Gastroesophageal sphincter (tissue), 3 donors: ENCODE results near the gene DSCAML1.

Experiments used
- EP300 ChIP-seq: sonication (generic); formaldehyde crosslinking; IDR thresholded peaks from one replicate; pipeline ENCODE4 v1.6.1; 2017; ENCODE audit warnings: antibody characterized with exemption, mild to moderate bottlenecking
- POLR2A ChIP-seq, 2 donors: fragments of 450-650 bp; IDR thresholded peaks; one replicate each; pipeline ENCODE4 v1.6.1; 2017; ENCODE audit warnings: antibody characterized with exemption in 2 of 2, mild to moderate bottlenecking in 2 of 2, moderate library complexity in 1 of 2
- TF ChIP-seq, protein P1 (sequence below), 4 experiments: fragments of 200-600 bp in 2 of 4; fragments of 450-650 bp in 2 of 4; sonication (generic) in 1 of 4; IDR thresholded peaks; one replicate each; pipeline ENCODE4 v1.5.1; 2017 to 2019; ENCODE audit warnings: antibody characterized with exemption in 4 of 4, mild to moderate bottlenecking in 2 of 4, moderate library complexity in 2 of 4

- TF ChIP-seq, protein P1, sequence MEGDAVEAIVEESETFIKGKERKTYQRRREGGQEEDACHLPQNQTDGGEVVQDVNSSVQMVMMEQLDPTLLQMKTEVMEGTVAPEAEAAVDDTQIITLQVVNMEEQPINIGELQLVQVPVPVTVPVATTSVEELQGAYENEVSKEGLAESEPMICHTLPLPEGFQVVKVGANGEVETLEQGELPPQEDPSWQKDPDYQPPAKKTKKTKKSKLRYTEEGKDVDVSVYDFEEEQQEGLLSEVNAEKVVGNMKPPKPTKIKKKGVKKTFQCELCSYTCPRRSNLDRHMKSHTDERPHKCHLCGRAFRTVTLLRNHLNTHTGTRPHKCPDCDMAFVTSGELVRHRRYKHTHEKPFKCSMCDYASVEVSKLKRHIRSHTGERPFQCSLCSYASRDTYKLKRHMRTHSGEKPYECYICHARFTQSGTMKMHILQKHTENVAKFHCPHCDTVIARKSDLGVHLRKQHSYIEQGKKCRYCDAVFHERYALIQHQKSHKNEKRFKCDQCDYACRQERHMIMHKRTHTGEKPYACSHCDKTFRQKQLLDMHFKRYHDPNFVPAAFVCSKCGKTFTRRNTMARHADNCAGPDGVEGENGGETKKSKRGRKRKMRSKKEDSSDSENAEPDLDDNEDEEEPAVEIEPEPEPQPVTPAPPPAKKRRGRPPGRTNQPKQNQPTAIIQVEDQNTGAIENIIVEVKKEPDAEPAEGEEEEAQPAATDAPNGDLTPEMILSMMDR (IDR thresholded peaks at IDR 0.05): no peak
- no peak for TF ChIP-seq POLR2A (IDR thresholded peaks at IDR 0.05)
- no peak for TF ChIP-seq EP300
Measured at GRCh38 chr11:117769533-117769932, 27.5 kb downstream of the DSCAML1 start.
